Esophagus muscularis mucosa (tissue), 3 donors: Measurements from ENCODE around the gene C14orf180.

Source experiments
- EP300 ChIP-seq: sonication (generic); formaldehyde crosslinking; IDR thresholded peaks from one replicate; pipeline ENCODE4 v1.6.1; 2017; ENCODE audit warnings: antibody characterized with exemption
- TF ChIP-seq, protein P1 (sequence below), 3 experiments: fragments of 200-600 bp in 2 of 3; fragments of 450-650 bp in 1 of 3; sonication (generic) in 2 of 3; IDR thresholded peaks; one replicate each; pipeline ENCODE4 v1.5.1; 2017 to 2019; ENCODE audit warnings: antibody characterized with exemption in 3 of 3, mild to moderate bottlenecking in 2 of 3, moderate library complexity in 1 of 3

DNA sequence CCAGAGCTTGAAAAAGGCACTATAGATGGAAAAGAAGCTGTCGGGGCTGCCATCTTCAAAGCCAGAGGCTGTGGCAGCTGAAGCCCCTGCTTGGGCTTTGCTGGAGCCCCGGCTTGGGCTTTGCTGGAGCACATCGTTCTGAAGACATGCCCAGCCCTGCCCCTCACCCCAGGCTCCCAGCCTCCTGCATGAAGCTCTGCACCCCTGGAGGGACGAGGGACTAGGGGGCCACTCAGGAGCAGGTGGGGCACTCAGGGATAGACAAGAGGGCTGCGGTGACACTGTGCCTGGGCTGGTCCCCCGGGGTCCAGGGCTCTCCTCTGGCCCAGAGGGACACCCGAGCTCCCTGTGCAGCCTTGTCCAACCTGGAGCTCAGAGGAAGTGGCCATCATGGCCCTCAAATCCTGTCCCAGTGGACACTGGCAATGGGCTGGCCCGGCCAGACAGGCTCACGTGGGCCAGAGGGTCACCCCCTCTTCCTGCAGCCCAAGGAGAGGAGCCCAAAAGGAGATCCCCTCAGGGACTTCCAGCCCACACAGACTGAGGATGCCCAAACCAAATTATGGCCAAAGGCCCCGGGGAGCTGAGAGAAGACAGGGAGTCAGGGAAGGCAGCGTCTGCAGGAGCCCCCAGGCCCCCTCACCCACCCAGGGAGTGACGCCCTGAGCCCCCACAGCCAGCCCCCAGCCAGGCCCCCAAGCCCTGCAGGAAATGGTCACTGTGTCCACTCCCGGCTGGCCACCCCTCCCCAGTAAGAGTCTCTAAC, 23.1 kb upstream of the C14orf180 start:
- TF ChIP-seq, protein P1, sequence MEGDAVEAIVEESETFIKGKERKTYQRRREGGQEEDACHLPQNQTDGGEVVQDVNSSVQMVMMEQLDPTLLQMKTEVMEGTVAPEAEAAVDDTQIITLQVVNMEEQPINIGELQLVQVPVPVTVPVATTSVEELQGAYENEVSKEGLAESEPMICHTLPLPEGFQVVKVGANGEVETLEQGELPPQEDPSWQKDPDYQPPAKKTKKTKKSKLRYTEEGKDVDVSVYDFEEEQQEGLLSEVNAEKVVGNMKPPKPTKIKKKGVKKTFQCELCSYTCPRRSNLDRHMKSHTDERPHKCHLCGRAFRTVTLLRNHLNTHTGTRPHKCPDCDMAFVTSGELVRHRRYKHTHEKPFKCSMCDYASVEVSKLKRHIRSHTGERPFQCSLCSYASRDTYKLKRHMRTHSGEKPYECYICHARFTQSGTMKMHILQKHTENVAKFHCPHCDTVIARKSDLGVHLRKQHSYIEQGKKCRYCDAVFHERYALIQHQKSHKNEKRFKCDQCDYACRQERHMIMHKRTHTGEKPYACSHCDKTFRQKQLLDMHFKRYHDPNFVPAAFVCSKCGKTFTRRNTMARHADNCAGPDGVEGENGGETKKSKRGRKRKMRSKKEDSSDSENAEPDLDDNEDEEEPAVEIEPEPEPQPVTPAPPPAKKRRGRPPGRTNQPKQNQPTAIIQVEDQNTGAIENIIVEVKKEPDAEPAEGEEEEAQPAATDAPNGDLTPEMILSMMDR (IDR thresholded peaks at IDR 0.05): no peak
- no peak for TF ChIP-seq EP300
